Mammary epithelial cell (primary cell): ENCODE results near the gene FEZF2.

Experiments used
- EZH2 ChIP-seq: IDR thresholded peaks from 2 replicates; pipeline ENCODE4 v1.6.1; 2012; ENCODE audit warnings: low read length, inconsistent platforms, borderline replicate concordance
- TF ChIP-seq, protein P1 (sequence below), 2 donors: IDR thresholded peaks in 1 of 2; conservative IDR thresholded peaks in 1 of 2; 2 replicates each; pipeline ENCODE4 v1.5.1; 2011 to 2012; ENCODE audit warnings: inconsistent platforms in 2 of 2, low read length in 2 of 2, mild to moderate bottlenecking in 2 of 2, control low read depth in 1 of 2, low read depth in 1 of 2; ENCODE audit not compliant: insufficient read depth in 1 of 2; ENCODE audit errors: extremely low read depth in 1 of 2

DNA sequence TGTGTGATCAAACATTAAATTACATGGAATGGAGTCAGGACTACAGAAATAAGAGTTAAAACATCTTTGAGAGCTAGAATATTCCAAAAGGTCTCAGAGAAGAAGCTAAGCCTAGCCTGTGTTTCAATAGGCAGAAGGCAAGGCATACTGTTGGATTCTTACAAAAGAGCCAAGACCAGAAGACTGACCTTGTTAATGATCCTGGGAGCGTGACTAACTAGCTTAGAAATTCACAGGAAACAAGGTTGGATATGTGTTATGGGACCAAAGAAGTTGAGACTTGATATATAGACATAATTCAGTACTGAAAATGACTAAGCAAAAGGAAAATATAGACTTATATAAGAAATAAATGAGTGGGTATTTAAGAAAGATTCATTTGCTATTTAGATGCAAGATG, 50.1 kb downstream of the FEZF2 start:
- TF ChIP-seq, protein P1, sequence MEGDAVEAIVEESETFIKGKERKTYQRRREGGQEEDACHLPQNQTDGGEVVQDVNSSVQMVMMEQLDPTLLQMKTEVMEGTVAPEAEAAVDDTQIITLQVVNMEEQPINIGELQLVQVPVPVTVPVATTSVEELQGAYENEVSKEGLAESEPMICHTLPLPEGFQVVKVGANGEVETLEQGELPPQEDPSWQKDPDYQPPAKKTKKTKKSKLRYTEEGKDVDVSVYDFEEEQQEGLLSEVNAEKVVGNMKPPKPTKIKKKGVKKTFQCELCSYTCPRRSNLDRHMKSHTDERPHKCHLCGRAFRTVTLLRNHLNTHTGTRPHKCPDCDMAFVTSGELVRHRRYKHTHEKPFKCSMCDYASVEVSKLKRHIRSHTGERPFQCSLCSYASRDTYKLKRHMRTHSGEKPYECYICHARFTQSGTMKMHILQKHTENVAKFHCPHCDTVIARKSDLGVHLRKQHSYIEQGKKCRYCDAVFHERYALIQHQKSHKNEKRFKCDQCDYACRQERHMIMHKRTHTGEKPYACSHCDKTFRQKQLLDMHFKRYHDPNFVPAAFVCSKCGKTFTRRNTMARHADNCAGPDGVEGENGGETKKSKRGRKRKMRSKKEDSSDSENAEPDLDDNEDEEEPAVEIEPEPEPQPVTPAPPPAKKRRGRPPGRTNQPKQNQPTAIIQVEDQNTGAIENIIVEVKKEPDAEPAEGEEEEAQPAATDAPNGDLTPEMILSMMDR (conservative IDR thresholded peaks at IDR 0.05 in 1 of 2, IDR thresholded peaks at IDR 0.05 in 1 of 2; ENCODE audit: extremely low read depth in 1 of 2, insufficient read depth in 1 of 2, low read depth in 1 of 2, low read length in 2 of 2): no peak
- TF ChIP-seq EZH2: no peak
